GM21528 (cell line): ENCODE results near the gene STAP1.
"Not testable (repeated sequence)": the region's sequence is repeated elsewhere in the genome, so short reads cannot be mapped to it uniquely, and the experiment has no call there.

Experiments used
- ATAC-seq: cut with Tn5 transposase; IDR thresholded peaks from one replicate; pipeline ENCODE4 v1.9.1; 2021; ENCODE audit warnings: mild to moderate bottlenecking, moderate library complexity; ENCODE audit not compliant: unreplicated experiment, low FRiP score

Gene STAP1

GRCh38 chr4:67614186-67614585 lies 55.7 kb downstream of the STAP1 start:
- ATAC-seq, result no peak

GRCh38 chr4:67615119-67615518 lies 56.6 kb downstream of the STAP1 start:
- ATAC-seq, result no peak

- ATAC-seq, result no peak
These were observed 58.0 kb downstream of the STAP1 start for GRCh38 chr4:67616478-67616877.

- ATAC-seq, result no peak
These were observed 66.4 kb downstream of the STAP1 start for GRCh38 chr4:67624939-67625338.

- peak; percentile 63 for ATAC-seq
These were observed 74.0 kb downstream of the STAP1 start for GRCh38 chr4:67632492-67632891.

- no peak for ATAC-seq
These were observed 76.2 kb downstream of the STAP1 start for GRCh38 chr4:67634741-67635140.

GRCh38 chr4:67635331-67635730 lies 76.8 kb downstream of the STAP1 start:
- ATAC-seq, result no peak

GRCh38 chr4:67636978-67637377 lies 78.5 kb downstream of the STAP1 start:
- not testable (repeated sequence) for ATAC-seq

- no peak for ATAC-seq
These were observed 79.6 kb downstream of the STAP1 start for GRCh38 chr4:67638136-67638535.

GRCh38 chr4:67651536-67651935 lies 93.0 kb downstream of the STAP1 start:
- no peak for ATAC-seq
